ENCODE results near the gene LZTR1. TPM values are rescaled to one million over a fixed set of nuclear protein-coding genes. Genes with fewer than 3 reads are reported as not detected.

Gene LZTR1
- total RNA-seq, 4 donors from 2014 or later: 18.2 to 73.7 (median 56.1) TPM

- Histone ChIP-seq H3K27ac (no peak overlapping the region), H3K27me3 (no peaks in the 10 kb centered on the region), H3K4me1 (no peaks in the 10 kb centered on the region), H3K9me3 (no peaks in the 10 kb centered on the region), H3K4me3 (peak overlapping the region; percentile 47 to 56), H3K36me3 (no peaks in the 10 kb centered on the region)
- DNase-seq: no peak
- TF ChIP-seq POLR2A (IDR thresholded peaks at IDR 0.05) (no peak), CTCF (IDR thresholded peaks at IDR 0.05) (no peak)
- intact Hi-C loops (cut with DNase I; ENCODE audit: low total_unique reads): no loop called here
Observed at GRCh38 chr22:20956258-20957101, 25.6 kb upstream of the LZTR1 start.

- no peak for DNase-seq
- no peak overlapping the region for H3K27ac ChIP-seq
- intact Hi-C loops (cut with DNase I; ENCODE audit: low total_unique reads): no loop called here
- TF ChIP-seq CTCF (IDR thresholded peaks at IDR 0.05) (no peak), POLR2A (IDR thresholded peaks at IDR 0.05) (no peak)
- H3K9me3 ChIP-seq: no peaks in the 10 kb centered on the region
- H3K4me3 ChIP-seq: peak overlapping the region; percentile 47 to 56
- no peaks in the 10 kb centered on the region for H3K4me1 ChIP-seq
- no peaks in the 10 kb centered on the region for H3K27me3 ChIP-seq
- H3K36me3 ChIP-seq: no peaks in the 10 kb centered on the region
Observed at GRCh38 chr22:20957102-20957682, 24.9 kb upstream of the LZTR1 start.

- no peaks in the 10 kb centered on the region for H3K36me3 ChIP-seq
- TF ChIP-seq POLR2A (IDR thresholded peaks at IDR 0.05): no peak
- no peak for TF ChIP-seq CTCF (IDR thresholded peaks at IDR 0.05)
- H3K9me3 ChIP-seq: no peaks in the 10 kb centered on the region
- H3K4me3 ChIP-seq: peak overlapping the region; percentile 47 to 56
- H3K27me3 ChIP-seq: no peaks in the 10 kb centered on the region
- DNase-seq: no peak
- H3K4me1 ChIP-seq: no peaks in the 10 kb centered on the region
- intact Hi-C loops (cut with DNase I; ENCODE audit: low total_unique reads): no loop called here
- no peak overlapping the region for H3K27ac ChIP-seq
Observed at GRCh38 chr22:20957683-20958431, 24.2 kb upstream of the LZTR1 start.

- Histone ChIP-seq H3K4me1 (no peaks in the 10 kb centered on the region), H3K36me3 (no peaks in the 10 kb centered on the region), H3K9me3 (no peaks in the 10 kb centered on the region), H3K27ac (no peak overlapping the region), H3K27me3 (peaks cover 0 to 8% of the 10 kb centered on the region in 2 donors), H3K4me3 (no peak overlapping the region)
- TF ChIP-seq CTCF (IDR thresholded peaks at IDR 0.05): no peak
- no peak for TF ChIP-seq POLR2A (IDR thresholded peaks at IDR 0.05)
- intact Hi-C loops (cut with DNase I; ENCODE audit: low total_unique reads): no loop called here
- no peak for DNase-seq
Observed at GRCh38 chr22:20959578-20960461, 22.3 kb upstream of the LZTR1 start.

Data from uterus (tissue), 4 donors.